ENCODE data around the gene ZNF423.

DNA sequence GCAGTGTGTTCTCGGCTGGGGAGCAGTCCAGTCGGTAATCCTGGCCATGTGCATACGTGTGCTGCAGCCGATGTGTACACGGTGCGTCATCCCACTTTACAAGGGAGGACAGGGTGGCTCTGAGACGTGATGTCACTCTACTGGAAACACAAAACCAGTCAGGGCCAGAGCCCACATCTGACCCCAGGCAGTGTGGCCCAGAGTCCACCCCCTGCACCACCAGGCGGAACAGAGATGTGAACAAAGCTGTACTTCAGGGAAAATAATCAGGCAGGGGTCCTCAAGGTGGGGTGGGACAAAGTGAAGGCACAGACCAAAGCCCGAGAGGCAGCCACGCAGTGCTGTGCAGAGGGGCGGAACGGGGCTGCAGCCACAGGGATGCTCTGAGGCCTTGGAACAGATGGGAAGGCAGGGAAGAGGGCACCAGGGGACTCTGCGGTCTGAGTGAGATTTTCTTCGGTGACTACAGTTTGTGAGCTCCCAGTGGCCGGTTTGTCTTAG lies 181.5 kb downstream of the ZNF423 start:
- TF ChIP-seq, protein P1, sequence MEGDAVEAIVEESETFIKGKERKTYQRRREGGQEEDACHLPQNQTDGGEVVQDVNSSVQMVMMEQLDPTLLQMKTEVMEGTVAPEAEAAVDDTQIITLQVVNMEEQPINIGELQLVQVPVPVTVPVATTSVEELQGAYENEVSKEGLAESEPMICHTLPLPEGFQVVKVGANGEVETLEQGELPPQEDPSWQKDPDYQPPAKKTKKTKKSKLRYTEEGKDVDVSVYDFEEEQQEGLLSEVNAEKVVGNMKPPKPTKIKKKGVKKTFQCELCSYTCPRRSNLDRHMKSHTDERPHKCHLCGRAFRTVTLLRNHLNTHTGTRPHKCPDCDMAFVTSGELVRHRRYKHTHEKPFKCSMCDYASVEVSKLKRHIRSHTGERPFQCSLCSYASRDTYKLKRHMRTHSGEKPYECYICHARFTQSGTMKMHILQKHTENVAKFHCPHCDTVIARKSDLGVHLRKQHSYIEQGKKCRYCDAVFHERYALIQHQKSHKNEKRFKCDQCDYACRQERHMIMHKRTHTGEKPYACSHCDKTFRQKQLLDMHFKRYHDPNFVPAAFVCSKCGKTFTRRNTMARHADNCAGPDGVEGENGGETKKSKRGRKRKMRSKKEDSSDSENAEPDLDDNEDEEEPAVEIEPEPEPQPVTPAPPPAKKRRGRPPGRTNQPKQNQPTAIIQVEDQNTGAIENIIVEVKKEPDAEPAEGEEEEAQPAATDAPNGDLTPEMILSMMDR (IDR thresholded peaks at IDR 0.05): no peak
- no peak for TF ChIP-seq POLR2A (IDR thresholded peaks at IDR 0.05)
